Erythroblast (primary cell): ENCODE data around the gene GPC2.
"Not testable (repeated sequence)": the region's sequence is repeated elsewhere in the genome, so short reads cannot be mapped to it uniquely, and the experiment has no call there.

ENCODE experiments used
- GATA1 ChIP-seq: IDR thresholded peaks from 2 replicates; pipeline ENCODE4 v1.6.1; 2011; ENCODE audit warnings: low read depth, mild to moderate bottlenecking, control low read depth, low read length, moderate library complexity
- POLR2A ChIP-seq: IDR thresholded peaks from 2 replicates; pipeline ENCODE4 v1.6.1; 2011; ENCODE audit warnings: mild to moderate bottlenecking, low read length

- TF ChIP-seq POLR2A, GATA1: not testable (repeated sequence)
These were observed 15.2 kb upstream of the GPC2 start for GRCh38 chr7:100192281-100192862.
